ENCODE results near the gene LSAMP.

- TF ChIP-seq POLR2A (IDR thresholded peaks at IDR 0.05; ENCODE audit: low read depth, low read length) (no peak), POLR2AphosphoS5 (IDR thresholded peaks at IDR 0.05; ENCODE audit: low read depth, low read length) (no peak), PAX5 (IDR thresholded peaks at IDR 0.05; ENCODE audit: insufficient read depth, low read length, severe bottlenecking) (no peak)
Observed at GRCh38 chr3:116188231-116188785, 257.0 kb downstream of the LSAMP start.

Data from GM12891 (cell line).